Erythroblast (primary cell): ENCODE measurements around the gene PDLIM4.

Experiments used
- GATA1 ChIP-seq: IDR thresholded peaks from 2 replicates; pipeline ENCODE4 v1.6.1; 2011; ENCODE audit warnings: low read depth, mild to moderate bottlenecking, control low read depth, low read length, moderate library complexity
- POLR2A ChIP-seq: IDR thresholded peaks from 2 replicates; pipeline ENCODE4 v1.6.1; 2011; ENCODE audit warnings: mild to moderate bottlenecking, low read length

- no peak for TF ChIP-seq POLR2A
- no peak for TF ChIP-seq GATA1
Measured at GRCh38 chr5:132289097-132289496, 31.6 kb downstream of the PDLIM4 start.
